GM12874 (cell line): ENCODE results near the gene ANKRD33B.

Experiments
- TF ChIP-seq, protein P1 (sequence below): IDR thresholded peaks from 2 replicates; pipeline ENCODE4 v1.5.1; 2011; ENCODE audit warnings: low read depth, mild to moderate bottlenecking, control low read depth, low read length, moderate library complexity; ENCODE audit not compliant: insufficient read depth

ANKRD33B gene

DNA sequence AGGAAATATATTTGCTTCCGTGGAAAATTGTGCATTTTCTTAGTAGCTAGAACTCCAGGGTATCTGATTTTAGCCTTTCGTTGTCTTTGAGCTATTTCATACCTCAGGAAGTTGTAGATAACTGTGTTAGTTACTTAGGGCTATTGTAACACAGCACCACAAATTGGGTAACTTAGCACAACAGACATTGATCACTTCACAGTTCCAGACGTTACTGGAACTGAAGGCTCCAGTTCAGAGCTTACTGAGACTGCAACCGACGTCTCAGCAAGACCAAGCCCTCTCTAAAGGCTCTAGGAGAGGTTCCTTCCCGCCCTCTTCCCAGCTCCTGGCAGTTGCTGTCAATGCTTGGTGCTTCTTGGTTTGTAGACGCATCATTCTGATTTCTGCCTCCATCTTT lies 17.7 kb upstream of the ANKRD33B start:
- TF ChIP-seq, protein P1, sequence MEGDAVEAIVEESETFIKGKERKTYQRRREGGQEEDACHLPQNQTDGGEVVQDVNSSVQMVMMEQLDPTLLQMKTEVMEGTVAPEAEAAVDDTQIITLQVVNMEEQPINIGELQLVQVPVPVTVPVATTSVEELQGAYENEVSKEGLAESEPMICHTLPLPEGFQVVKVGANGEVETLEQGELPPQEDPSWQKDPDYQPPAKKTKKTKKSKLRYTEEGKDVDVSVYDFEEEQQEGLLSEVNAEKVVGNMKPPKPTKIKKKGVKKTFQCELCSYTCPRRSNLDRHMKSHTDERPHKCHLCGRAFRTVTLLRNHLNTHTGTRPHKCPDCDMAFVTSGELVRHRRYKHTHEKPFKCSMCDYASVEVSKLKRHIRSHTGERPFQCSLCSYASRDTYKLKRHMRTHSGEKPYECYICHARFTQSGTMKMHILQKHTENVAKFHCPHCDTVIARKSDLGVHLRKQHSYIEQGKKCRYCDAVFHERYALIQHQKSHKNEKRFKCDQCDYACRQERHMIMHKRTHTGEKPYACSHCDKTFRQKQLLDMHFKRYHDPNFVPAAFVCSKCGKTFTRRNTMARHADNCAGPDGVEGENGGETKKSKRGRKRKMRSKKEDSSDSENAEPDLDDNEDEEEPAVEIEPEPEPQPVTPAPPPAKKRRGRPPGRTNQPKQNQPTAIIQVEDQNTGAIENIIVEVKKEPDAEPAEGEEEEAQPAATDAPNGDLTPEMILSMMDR: no peak

DNA sequence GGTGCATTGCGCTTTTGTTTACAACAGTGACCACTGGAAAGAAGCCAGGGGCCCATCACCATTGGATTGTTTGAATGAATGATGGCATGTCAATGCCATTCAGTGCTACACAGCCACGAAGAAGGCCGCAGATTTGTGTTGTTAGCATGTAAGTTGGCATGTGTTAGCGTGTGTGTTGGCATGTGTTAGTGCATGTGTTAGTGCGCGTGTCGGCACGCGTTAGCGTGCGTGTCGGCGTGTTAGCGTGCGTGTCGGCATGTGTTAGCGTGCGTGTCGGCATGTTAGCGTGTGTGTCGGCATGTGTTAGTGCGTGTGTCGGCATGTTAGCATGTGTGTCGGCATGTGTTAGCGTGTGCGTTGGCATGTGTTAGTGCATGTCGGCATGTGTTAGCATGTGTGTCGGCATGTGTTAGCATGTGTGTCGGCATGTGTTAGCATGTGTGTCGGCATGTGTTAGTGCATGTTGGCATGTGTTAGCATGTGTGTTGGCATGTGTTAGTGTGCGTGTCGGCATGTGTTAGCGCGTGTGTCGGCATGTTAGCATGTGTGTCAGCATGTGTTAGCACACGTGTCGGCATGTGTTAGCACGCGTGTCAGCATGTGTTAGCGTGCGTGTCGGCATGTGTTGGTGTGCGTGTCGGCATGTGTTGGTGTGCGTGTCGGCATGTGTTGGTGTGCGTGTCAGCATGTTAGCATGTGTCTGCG lies 15.3 kb upstream of the ANKRD33B start:
- TF ChIP-seq, protein P1: no peak

DNA sequence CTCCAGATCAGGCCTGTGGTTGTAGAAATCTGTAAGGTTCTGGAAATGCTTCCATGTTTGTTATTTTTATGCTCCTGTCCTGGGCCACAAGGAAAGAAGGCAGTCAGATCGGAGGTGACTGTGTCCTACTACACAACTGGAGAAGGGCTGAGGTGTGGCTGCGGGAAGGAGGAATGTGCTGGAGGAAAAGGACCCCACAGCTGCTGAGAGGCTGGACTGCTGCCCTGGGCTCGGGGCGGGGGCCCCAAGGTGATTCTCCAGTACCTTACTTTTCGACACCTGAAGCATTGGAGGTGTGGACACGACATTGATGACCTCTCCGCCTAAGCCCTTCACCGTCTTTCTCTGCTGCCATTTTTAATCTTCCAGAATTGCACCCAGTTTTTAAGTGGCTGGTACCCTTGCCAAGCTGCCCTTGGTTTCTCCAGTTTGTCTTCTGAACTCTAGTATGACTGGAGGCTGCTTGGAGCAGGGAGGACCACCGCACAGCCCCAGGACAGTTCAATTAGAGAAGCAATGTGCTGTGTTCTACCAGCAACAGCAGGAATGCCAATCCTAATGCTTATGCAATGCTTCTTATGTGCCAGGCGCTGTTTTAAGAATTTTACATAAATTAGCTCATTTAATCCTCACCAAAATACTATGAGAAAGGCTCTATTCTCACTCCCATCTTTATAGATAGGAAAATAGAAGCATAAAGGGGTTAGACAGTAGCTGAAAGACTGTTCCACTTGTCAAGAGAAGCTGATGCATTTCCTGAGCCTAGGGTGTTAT lies 13.5 kb upstream of the ANKRD33B start:
- TF ChIP-seq, protein P1: no peak

DNA sequence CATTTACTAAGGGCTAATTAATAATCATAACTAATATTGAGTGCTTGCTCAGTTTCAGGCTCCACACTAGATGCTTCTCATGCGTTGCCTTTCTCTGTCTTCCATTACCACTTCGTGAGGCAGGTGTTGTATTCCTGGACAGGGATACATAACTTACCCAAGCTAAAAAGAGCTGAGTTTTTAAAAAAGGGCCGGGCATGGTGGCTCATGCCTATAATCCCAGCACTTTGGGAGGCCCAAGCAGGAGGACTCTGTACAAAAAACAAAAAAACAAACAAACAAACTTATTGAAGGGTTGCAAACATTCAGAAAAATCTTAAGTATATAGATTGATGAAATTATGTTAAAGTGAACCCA lies 12.1 kb upstream of the ANKRD33B start:
- TF ChIP-seq, protein P1: no peak

DNA sequence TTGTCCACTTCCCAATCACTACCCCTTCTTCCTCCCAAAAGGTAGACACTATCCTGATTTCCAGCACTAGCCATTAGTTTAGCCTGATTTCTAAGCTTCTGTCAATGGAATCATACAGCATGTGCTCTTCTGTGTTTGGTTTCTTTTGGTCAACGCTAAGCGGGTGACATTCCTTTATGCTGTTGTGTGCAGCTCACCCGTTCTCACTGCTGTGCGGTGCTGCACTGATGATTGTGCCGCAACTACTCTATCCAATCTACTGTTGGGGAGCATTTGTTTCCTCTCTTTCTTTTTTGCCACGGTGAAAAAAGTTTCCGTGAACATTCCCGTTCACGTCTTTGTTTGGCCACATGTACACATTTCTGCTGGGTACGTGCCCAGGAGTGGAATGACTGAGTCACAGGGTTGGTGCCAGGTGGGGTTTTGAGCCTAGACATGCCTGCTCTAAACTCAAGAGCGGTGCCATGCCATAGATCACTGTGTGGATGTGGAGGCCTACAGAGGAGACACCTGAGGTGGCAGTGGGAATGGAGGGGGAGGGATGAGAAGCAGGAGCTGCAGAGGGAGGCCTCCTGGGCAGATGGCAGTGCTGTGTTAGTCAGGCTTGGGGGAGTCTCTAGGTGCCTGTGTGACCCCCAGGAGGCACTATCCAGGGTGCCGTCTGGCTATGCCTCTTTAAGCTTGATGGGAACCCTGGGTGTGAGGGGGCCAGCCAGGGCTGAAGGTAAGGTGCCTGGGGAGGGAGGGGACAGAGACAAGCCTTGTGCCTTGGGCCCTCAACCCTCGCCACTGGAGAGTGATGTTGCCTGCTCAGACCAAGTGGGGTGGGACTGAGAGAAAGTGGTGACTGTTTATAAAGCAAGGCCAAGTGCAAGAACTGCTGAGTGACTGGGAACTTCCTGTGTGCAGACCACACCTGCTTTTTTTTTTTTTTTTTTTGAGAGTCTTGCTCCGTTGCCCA lies 11.4 kb upstream of the ANKRD33B start:
- TF ChIP-seq, protein P1: no peak

DNA sequence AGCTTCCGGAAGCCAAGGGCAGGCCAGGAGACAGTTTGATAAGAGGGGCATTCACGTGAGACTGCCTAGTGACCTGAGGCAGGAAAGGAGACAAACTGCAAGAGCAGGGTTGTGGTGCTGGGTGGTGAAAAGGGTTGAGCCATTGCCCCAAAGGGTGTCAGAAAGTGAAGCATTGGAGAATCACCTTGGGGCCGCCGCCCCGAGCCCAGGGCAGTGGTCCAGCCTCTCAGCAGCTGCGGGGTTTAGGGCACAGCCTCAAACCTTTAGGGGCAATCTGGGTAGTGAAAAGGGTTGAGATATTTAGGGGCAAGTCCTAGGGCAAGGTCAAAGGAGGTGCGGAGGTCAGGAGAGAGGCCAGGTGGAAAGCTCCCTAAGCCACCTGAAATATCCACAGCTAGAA lies 10.4 kb upstream of the ANKRD33B start:
- TF ChIP-seq, protein P1: no peak

DNA sequence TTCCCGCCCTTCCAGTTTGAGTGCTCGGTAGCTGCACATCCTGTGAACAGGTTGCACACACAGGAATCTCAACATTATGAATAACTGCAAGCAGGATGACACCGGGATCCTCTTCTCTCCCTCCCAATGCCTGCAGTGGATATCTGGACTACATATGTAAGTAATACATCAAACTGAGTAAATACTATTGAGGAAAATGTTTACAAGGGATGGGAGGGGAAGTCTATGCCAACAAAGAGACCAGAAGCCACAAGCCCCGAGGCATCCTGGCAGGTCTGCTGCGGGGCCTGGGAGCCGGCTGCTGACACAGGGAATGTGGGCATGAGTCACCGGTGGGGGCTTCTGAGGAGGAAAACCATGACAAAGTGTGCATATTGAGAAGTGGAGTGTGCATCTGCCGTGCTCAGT lies 8.6 kb upstream of the ANKRD33B start:
- TF ChIP-seq, protein P1: no peak
